H1 (cell line): ENCODE measurements around the gene AHNAK2. TPM values are rescaled to one million over a fixed set of nuclear protein-coding genes. Genes with fewer than 3 reads are reported as not detected.

Experiments
- CTCF ChIA-PET: fragments of 300-600 bp; sonication (Branson Sonifier 250); formaldehyde crosslinking; loops from one replicate; lab custom pipeline; 2021; ENCODE audit not compliant: partially characterized antibody; lab: Charles Lee
- POLR2A ChIA-PET: fragments of 300-600 bp; sonication (Branson Sonifier 250); formaldehyde crosslinking; loops from one replicate; lab custom pipeline; 2021; ENCODE audit warnings: inconsistent platforms; ENCODE audit not compliant: partially characterized antibody; lab: Charles Lee
- DNase-seq, 2 experiments: peaks; one replicate each; pipeline versions ENCODE4 v3.0.0 to v3.0.0-alpha.2; 2010 to 2022; ENCODE audit warnings: low spot score in 2 of 2, low read depth in 1 of 2, mixed read lengths in 1 of 2
- FAIRE-seq: peaks from 2 replicates; lab custom pipeline; 2011; peaks lifted over from hg19 to GRCh38; lab: Jason Lieb, UNC
- H2AFZ ChIP-seq: 2 replicates; pipeline ENCODE4 v1.8.1; 2012; ENCODE audit warnings: low read length, inconsistent platforms
- H2AK5ac ChIP-seq: 2 replicates; pipeline ENCODE4 v1.6.1; 2013; ENCODE audit warnings: low read depth, low read length
- H2BK120ac ChIP-seq: replicated peaks from 2 replicates; pipeline ENCODE3; 2013; ENCODE audit warnings: low read depth, low read length, inconsistent platforms
- H2BK12ac ChIP-seq: 2 replicates; pipeline ENCODE4 v1.6.1; 2013; ENCODE audit warnings: low read depth, low read length
- H2BK15ac ChIP-seq: 2 replicates; pipeline ENCODE4 v1.6.1; 2013; ENCODE audit warnings: low read length
- H2BK20ac ChIP-seq: 2 replicates; pipeline ENCODE4 v1.6.1; 2013; ENCODE audit warnings: low read length
- H2BK5ac ChIP-seq: 2 replicates; pipeline ENCODE4 v1.6.1; 2013; ENCODE audit warnings: low read depth, low read length
- H3K14ac ChIP-seq: 2 replicates; pipeline ENCODE4 v1.6.1; 2013; ENCODE audit warnings: inconsistent platforms; ENCODE audit not compliant: insufficient read length
- H3K18ac ChIP-seq: 2 replicates; pipeline ENCODE4 v1.6.1; 2013; ENCODE audit warnings: low read length; ENCODE audit errors: extremely low read depth
- H3K23ac ChIP-seq: 2 replicates; pipeline ENCODE4 v1.6.1; 2013; ENCODE audit warnings: inconsistent platforms; ENCODE audit not compliant: insufficient read length
- H3K23me2 ChIP-seq: 2 replicates; pipeline ENCODE4 v1.6.1; 2013; ENCODE audit warnings: low read depth, low read length
- H3K27ac ChIP-seq: 2 replicates; pipeline ENCODE4 v1.6.1; 2011; ENCODE audit warnings: low read depth, low read length, inconsistent platforms
- H3K27me3 ChIP-seq, 4 experiments: replicated peaks in 1 of 4; 1 replicate in 1 of 4; 2 replicates in 3 of 4; pipeline versions ENCODE4 v1.6.1 to v1.8.1; 2011 to 2013; ENCODE audit warnings: low read length in 3 of 4, mild to moderate bottlenecking in 3 of 4, inconsistent platforms in 2 of 4, mixed read lengths in 2 of 4, moderate library complexity in 1 of 4; ENCODE audit not compliant: control insufficient read depth in 3 of 4, insufficient read depth in 3 of 4; ENCODE audit errors: extremely low read depth in 1 of 4
- H3K36me3 ChIP-seq, 4 experiments: 2 replicates each; pipeline versions ENCODE4 v1.6.1 to v1.8.1; 2011 to 2013; ENCODE audit warnings: mild to moderate bottlenecking in 4 of 4, low read length in 3 of 4, moderate library complexity in 2 of 4, control low read depth in 1 of 4, inconsistent platforms in 1 of 4; ENCODE audit not compliant: insufficient read depth in 4 of 4, control insufficient read depth in 2 of 4
- H3K4ac ChIP-seq: replicated peaks from 2 replicates; pipeline ENCODE3; 2013; ENCODE audit warnings: low read length, low read depth, mixed read lengths, inconsistent platforms; ENCODE audit not compliant: insufficient read length
- H3K4me1 ChIP-seq, 4 experiments: replicated peaks in 1 of 4; 1 replicate in 1 of 4; 2 replicates in 3 of 4; pipeline versions ENCODE4 v1.6.1 to v1.8.1; 2011 to 2013; ENCODE audit warnings: low read length in 3 of 4, inconsistent platforms in 2 of 4, mixed read lengths in 1 of 4; ENCODE audit not compliant: insufficient read depth in 4 of 4, control insufficient read depth in 3 of 4
- H3K4me2 ChIP-seq, 2 experiments: 2 replicates each; pipeline versions ENCODE4 v1.6.1 to v1.8.1; 2011 to 2013; ENCODE audit warnings: low read depth in 2 of 2, low read length in 2 of 2, control low read depth in 1 of 2, inconsistent platforms in 1 of 2, mild to moderate bottlenecking in 1 of 2; ENCODE audit not compliant: insufficient read depth in 1 of 2
- H3K4me3 ChIP-seq, 4 experiments: fragments of 200-600, 300-600 bp in 1 of 4; sonication (generic), shearing (Covaris generic), sonication (Bioruptor Twin) in 1 of 4; 2 replicates each; pipeline versions ENCODE4 v1.5.1 to v1.8.1; 2011 to 2016; ENCODE audit warnings: low read length in 4 of 4, low read depth in 3 of 4, control low read depth in 2 of 4, inconsistent platforms in 2 of 4, mild to moderate bottlenecking in 2 of 4, mixed read lengths in 1 of 4, moderate library complexity in 1 of 4; ENCODE audit not compliant: insufficient read depth in 2 of 4; ENCODE audit errors: extremely low read depth in 1 of 4
- H3K56ac ChIP-seq: replicated peaks from 2 replicates; pipeline ENCODE3; 2013; ENCODE audit warnings: low read depth, mild to moderate bottlenecking, mixed read lengths, low read length, inconsistent platforms; ENCODE audit not compliant: insufficient read length
- H3K79me1 ChIP-seq: 2 replicates; pipeline ENCODE4 v1.6.1; 2013; ENCODE audit warnings: low read depth, low read length, control low read depth
- H3K79me2 ChIP-seq, 2 experiments: 2 replicates each; pipeline versions ENCODE4 v1.6.1 to v1.8.1; 2012 to 2013; ENCODE audit warnings: low read length in 2 of 2, mild to moderate bottlenecking in 2 of 2, inconsistent platforms in 1 of 2; ENCODE audit not compliant: insufficient read depth in 2 of 2, control insufficient read depth in 1 of 2
- H3K9ac ChIP-seq, 4 experiments: replicated peaks in 1 of 4; 1 replicate in 1 of 4; 2 replicates in 3 of 4; pipeline versions ENCODE4 v1.6.1 to v1.8.1; 2011 to 2013; ENCODE audit warnings: low read depth in 3 of 4, low read length in 3 of 4, control low read depth in 2 of 4, mild to moderate bottlenecking in 2 of 4, moderate library complexity in 2 of 4, inconsistent platforms in 1 of 4; ENCODE audit errors: extremely low read depth in 1 of 4
- H3K9me3 ChIP-seq, 2 experiments: 2 replicates each; pipeline versions ENCODE4 v1.6.1 to v1.8.1; 2012 to 2013; ENCODE audit warnings: mild to moderate bottlenecking in 2 of 2, moderate library complexity in 2 of 2, control low read depth in 1 of 2, inconsistent platforms in 1 of 2, low read depth in 1 of 2, low read length in 1 of 2, mixed read lengths in 1 of 2; ENCODE audit not compliant: insufficient read depth in 2 of 2
- H4K20me1 ChIP-seq, 2 experiments: replicated peaks in 1 of 2; 2 replicates each; pipeline versions ENCODE3 to v1.8.1; 2011 to 2013; ENCODE audit warnings: inconsistent platforms in 2 of 2, low read length in 2 of 2, mild to moderate bottlenecking in 1 of 2; ENCODE audit not compliant: insufficient read depth in 2 of 2, control insufficient read depth in 1 of 2
- H4K5ac ChIP-seq: 2 replicates; pipeline ENCODE4 v1.6.1; 2013; ENCODE audit warnings: low read length, low read depth, mixed read lengths, inconsistent platforms; ENCODE audit not compliant: insufficient read length
- H4K8ac ChIP-seq: 2 replicates; pipeline ENCODE4 v1.8.0; 2013; ENCODE audit warnings: mild to moderate bottlenecking, moderate library complexity, low read length, inconsistent platforms; ENCODE audit not compliant: insufficient read depth; ENCODE audit errors: extremely low read depth
- H4K91ac ChIP-seq: replicated peaks from 2 replicates; pipeline ENCODE3; 2013; ENCODE audit warnings: low read length, mixed read lengths, inconsistent platforms; ENCODE audit not compliant: insufficient read length
- BCL11A ChIP-seq, 2 experiments: IDR thresholded peaks; one replicate each; pipeline ENCODE4 v1.6.1; 2011; ENCODE audit warnings: low read depth in 2 of 2, low read length in 2 of 2, mild to moderate bottlenecking in 2 of 2
- CHD1 ChIP-seq: IDR thresholded peaks from 2 replicates; pipeline ENCODE4 v1.6.1; 2012; ENCODE audit warnings: low read depth, low read length, improper control_type of control experiment
- CHD2 ChIP-seq: IDR thresholded peaks from 2 replicates; pipeline ENCODE4 v1.6.1; 2012; ENCODE audit warnings: low read length, improper control_type of control experiment
- CREB1 ChIP-seq: IDR thresholded peaks from 2 replicates; pipeline ENCODE4 v1.6.1; 2012; ENCODE audit warnings: inconsistent platforms
- KDM5A ChIP-seq: fragments of 200-600 bp; IDR thresholded peaks from 2 replicates; pipeline ENCODE4 v1.7.1; 2012; ENCODE audit warnings: mild to moderate bottlenecking, low read length, inconsistent platforms, mixed read lengths
- NANOG ChIP-seq: IDR thresholded peaks from 2 replicates; pipeline ENCODE4 v1.6.1; 2011; ENCODE audit warnings: low read length, low read depth, mild to moderate bottlenecking, inconsistent platforms; ENCODE audit not compliant: insufficient read depth, poor library complexity, severe bottlenecking
- SP2 ChIP-seq: IDR thresholded peaks from 2 replicates; pipeline ENCODE4 v1.6.1; 2012; ENCODE audit warnings: mild to moderate bottlenecking, low read length, inconsistent platforms
- SRF ChIP-seq: IDR thresholded peaks from 2 replicates; pipeline ENCODE4 v1.6.1; 2011; ENCODE audit warnings: mild to moderate bottlenecking, low read depth, low read length, moderate library complexity
- WGBS, 2 experiments: shearing (Covaris generic) in 1 of 2; methylation state at CpG; one replicate each; pipeline versions ENCODE4 v1.1.6 to v1.1.7; 2013 to 2015; ENCODE audit warnings: low lambda C conversion rate in 2 of 2, mixed read lengths in 2 of 2, inconsistent platforms in 1 of 2, low coverage in 1 of 2, missing lambda C conversion rate in 1 of 2; ENCODE audit not compliant: insufficient replicate concordance in 2 of 2, insufficient coverage in 1 of 2, insufficient read length in 1 of 2; ENCODE audit errors: extremely low coverage in 1 of 2, missing lambda C conversion rate in 1 of 2; 5-methylcytosine and 5-hydroxymethylcytosine counted together
- polyA plus RNA-seq, 7 experiments: library from polyadenylated mRNA; depleted of rRNA in 3 of 7; stranded (reverse) in 5 of 7; unstranded in 2 of 7; fragments of >200 nt in 5 of 7; fragments of 200-250 nt in 2 of 7; gene quantifications; 1 replicate in 5 of 7; 2 replicates in 1 of 7; 4 replicates in 1 of 7; pipeline versions ENCODE4 v1.2.1 to v1.2.3, GENCODE V29; 2011 to 2013; ENCODE audit warnings: missing spikeins in 2 of 7, mixed read lengths in 2 of 7
- total RNA-seq: library from RNA; stranded (reverse); fragmentation: NEBNext Ultra II Directional; extraction: Animal tissue kit (Norgen Biotek cat#: 25700); gene quantifications from 2 replicates; pipeline ENCODE4 v1.2.1, GENCODE V29; 2021
- TF ChIP-seq, protein P1 (sequence below): IDR thresholded peaks from 2 replicates; pipeline ENCODE4 v1.6.1; 2012; ENCODE audit warnings: inconsistent platforms

Gene AHNAK2
- total and polyA plus RNA-seq, 2 of the 8 experiments (the other 6 are each of a cell fraction or from before 2014, with no cell fraction given), result 0.95 to 2.0 TPM

DNA sequence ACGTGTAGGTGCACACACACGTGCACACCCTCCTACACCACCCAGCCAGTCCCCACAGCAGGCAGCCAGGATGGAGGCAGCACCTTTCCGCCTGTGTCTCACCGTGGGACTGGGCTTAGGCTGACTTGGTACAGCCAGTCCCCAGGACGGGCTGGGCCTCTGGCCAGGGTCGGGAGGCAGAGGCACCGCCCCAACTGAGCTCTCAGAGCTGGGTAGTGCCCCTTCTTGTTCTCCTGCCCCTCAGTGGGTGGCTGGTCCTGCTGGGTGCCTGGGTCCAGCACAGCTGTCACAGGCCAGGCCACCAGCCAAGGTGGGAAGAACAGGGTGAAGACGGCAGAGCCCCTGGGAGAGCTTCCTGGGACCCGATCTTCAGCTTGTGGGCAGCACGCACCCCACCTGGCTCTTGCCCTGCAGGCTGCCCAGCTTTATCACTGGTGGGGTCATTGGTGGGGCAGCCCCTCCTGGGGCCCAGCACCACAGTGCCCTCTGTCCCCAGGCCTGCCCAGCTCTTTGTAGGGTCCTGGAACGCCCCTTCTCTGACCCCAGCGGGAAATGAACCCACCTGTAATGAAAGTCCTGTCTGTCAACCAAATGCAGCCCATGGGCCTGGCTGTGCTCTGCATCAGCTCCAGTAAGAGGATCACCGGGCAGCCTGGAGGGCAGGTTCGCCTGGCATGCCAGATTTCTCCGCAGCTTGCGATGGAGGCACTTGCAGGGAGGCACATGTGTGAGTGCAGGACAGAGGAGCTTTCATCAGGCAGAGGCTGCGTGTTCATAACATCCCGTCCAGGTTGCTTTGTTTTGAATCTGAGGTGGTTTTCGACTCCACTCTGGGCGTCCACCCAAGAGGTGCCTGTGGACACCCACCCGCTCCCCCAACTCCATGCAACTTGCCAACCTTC lies 28.0 kb upstream of the AHNAK2 start:
- H2BK20ac ChIP-seq, result no peak overlapping the region
- POLR2A ChIA-PET, result interaction anchor here (1.0 to 2.7 kb wide), 6 partner anchors 10 to 21 kb away, joined by 3 to 10 read pairs (median 5); partner anchors contain the start of genes CDCA4 and CLBA1
- H3K4ac ChIP-seq, result no peak overlapping the region
- H3K27ac ChIP-seq, result no peak overlapping the region
- no peak overlapping the region for H2AFZ ChIP-seq
- H2BK12ac ChIP-seq, result no peak overlapping the region
- no peak overlapping the region for H4K91ac ChIP-seq
- H3K36me3 ChIP-seq, result peaks cover 12 to 28% (median 19%) of the 10 kb centered on the region in 4 experiments; a peak in 7 of 8 replicates
- H3K23me2 ChIP-seq, result no peaks in the 10 kb centered on the region
- no peaks in the 10 kb centered on the region for H3K27me3 ChIP-seq
- DNase-seq (no peak), FAIRE-seq (no peak)
- WGBS, 2 experiments, result 95% methylated on average over 21 of the region's 21 CpGs; no CpG with 5 or more reads in 1 of the 2 experiments
- no peak overlapping the region for H2BK120ac ChIP-seq
- H3K14ac ChIP-seq, result no peak overlapping the region
- no peak overlapping the region for H2AK5ac ChIP-seq
- no peak overlapping the region for H3K9ac ChIP-seq
- no peak for TF ChIP-seq KDM5A
- no peak for TF ChIP-seq SP2
- no peak for TF ChIP-seq NANOG
- no peak for TF ChIP-seq CHD2
- no peak for TF ChIP-seq SRF
- TF ChIP-seq CREB1, result no peak
- no peak for TF ChIP-seq CHD1
- no peak for TF ChIP-seq BCL11A (IDR thresholded peaks at IDR 0.05; ENCODE audit: low read depth in 2 of 2, low read length in 2 of 2)
- TF ChIP-seq, protein P1, sequence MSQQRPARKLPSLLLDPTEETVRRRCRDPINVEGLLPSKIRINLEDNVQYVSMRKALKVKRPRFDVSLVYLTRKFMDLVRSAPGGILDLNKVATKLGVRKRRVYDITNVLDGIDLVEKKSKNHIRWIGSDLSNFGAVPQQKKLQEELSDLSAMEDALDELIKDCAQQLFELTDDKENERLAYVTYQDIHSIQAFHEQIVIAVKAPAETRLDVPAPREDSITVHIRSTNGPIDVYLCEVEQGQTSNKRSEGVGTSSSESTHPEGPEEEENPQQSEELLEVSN, result no peak
- TF ChIP-seq, all 59 proteins: peak for 0
- Histone ChIP-seq H3K18ac (no peak overlapping the region; the same call in 1 of the 2 replicates), H3K56ac (no peak overlapping the region), H3K23ac (no peak overlapping the region), H3K4me2 (no peak overlapping the region), H3K79me1 (no peaks in the 10 kb centered on the region; the same call in 1 of the 2 replicates), H4K5ac (no peak overlapping the region), H3K9me3 (no peaks in the 10 kb centered on the region), H4K8ac (no peak overlapping the region; the same call in 1 of the 2 replicates), H2BK15ac (no peak overlapping the region), H3K4me3 (no peak overlapping the region), H4K20me1 (peaks cover 11 to 25% of the 10 kb centered on the region in 2 experiments), H3K4me1 (peaks cover 0 to 2% (median 0%) of the 10 kb centered on the region in 4 experiments; a peak in 1 of 7 replicates), H3K79me2 (peaks cover 0 to 10% of the 10 kb centered on the region in 2 experiments; a peak in 2 of 4 replicates), H2BK5ac (0 out of 2 replicates have a peak overlapping the region, but pooled peaks have one; percentile 9)
- CTCF ChIA-PET, result interaction anchor here (1.2 to 2.0 kb wide), 5 partner anchors 9 to 110 kb away, joined by 4 to 6 read pairs (median 5); no protein-coding TSS in a partner anchor
